ENCODE measurements around the gene RUNDC1.

RUNDC1 gene

DNA sequence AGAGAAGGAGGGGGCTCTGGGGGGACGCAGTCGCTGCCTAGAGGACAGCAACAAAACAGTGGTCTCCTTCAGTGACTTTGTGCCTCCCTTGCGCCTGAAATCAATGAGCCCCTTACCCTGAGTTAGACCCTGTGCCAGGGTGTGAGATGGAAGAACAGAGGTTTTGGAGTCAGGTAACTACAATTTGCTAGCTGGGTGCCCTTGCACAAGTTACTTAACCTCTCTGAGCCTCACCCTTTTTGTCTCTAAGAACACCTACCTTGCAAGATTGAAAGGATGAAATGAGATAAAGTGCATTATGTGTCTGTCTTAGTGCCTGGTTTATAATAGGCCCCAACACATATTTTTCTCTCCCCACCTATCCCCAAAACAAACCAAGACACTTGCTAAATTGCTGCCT lies 54.5 kb downstream of the RUNDC1 start:
- Histone ChIP-seq H3K9ac (peak overlapping the region in 2 of 11 experiments; percentile 26 to 35; a peak in 2 of 22 replicates), H3K27me3 (no peaks in the 10 kb centered on the region), H3K4me3 (no peak overlapping the region), H3K4me1 (peaks cover 4 to 25% (median 20%) of the 10 kb centered on the region in 10 experiments; a peak in 14 of 20 replicates), H4K20me1 (peaks cover 0 to 4% (median 0%) of the 10 kb centered on the region in 11 experiments; a peak in 1 of 22 replicates), H3K9me3 (replicated peaks in 1 of 11) (no peaks in the 10 kb centered on the region), H3K4me2 (peak overlapping the region in 8 of 11 experiments; percentile 2 to 58 (median 28); a peak in 10 of 22 replicates), H3K27ac (no peak overlapping the region), H3K36me3 (no peaks in the 10 kb centered on the region; a peak in 1 of 22 replicates)
- TF ChIP-seq Cebpa-rat (IDR thresholded peaks at IDR 0.05) = no peak

DNA sequence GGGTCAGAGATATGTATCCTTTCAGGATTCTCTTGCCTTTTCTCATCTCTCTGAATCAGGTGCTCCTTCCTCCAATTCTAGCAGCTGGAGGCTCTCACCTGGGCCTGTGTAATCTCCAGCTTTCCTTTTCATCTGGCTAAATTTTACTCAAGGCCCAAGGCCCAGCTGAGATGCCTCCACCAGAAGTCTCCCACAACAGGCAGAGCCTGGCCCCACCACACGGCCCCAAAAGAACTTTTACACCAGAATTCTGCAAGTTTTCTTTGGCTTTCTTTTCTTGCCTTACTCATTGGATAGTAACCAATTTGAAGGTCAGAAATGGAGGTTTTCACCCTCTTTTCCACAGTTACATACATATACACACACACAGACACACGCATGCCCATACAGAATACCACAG lies 59.3 kb downstream of the RUNDC1 start:
- Histone ChIP-seq H4K20me1 (peaks cover 0 to 4% (median 0%) of the 10 kb centered on the region in 11 experiments; a peak in 1 of 22 replicates), H3K4me1 (peaks cover 0 to 5% (median 3%) of the 10 kb centered on the region in 10 experiments; a peak in 14 of 20 replicates), H3K27me3 (no peaks in the 10 kb centered on the region), H3K4me3 (no peak overlapping the region), H3K36me3 (peaks cover 0 to 37% (median 21%) of the 10 kb centered on the region in 11 experiments; a peak in 17 of 22 replicates), H3K27ac (no peak overlapping the region), H3K9me3 (replicated peaks in 1 of 11) (no peaks in the 10 kb centered on the region), H3K4me2 (no peak overlapping the region), H3K9ac (no peak overlapping the region)
- no peak for TF ChIP-seq Cebpa-rat (IDR thresholded peaks at IDR 0.05)

- Histone ChIP-seq H3K4me3 (no peak overlapping the region), H4K20me1 (peaks cover 0 to 4% (median 0%) of the 10 kb centered on the region in 11 experiments; a peak in 1 of 22 replicates), H3K27ac (no peak overlapping the region), H3K4me1 (no peaks in the 10 kb centered on the region), H3K27me3 (no peaks in the 10 kb centered on the region), H3K36me3 (peaks cover 0 to 47% (median 31%) of the 10 kb centered on the region in 11 experiments; a peak in 19 of 22 replicates), H3K9ac (no peak overlapping the region), H3K9me3 (replicated peaks in 1 of 11) (no peaks in the 10 kb centered on the region), H3K4me2 (no peak overlapping the region)
- TF ChIP-seq Cebpa-rat (IDR thresholded peaks at IDR 0.05) = no peak
Observed at GRCh38 chr17:43040655-43041054, 60.3 kb downstream of the RUNDC1 start.

DNA sequence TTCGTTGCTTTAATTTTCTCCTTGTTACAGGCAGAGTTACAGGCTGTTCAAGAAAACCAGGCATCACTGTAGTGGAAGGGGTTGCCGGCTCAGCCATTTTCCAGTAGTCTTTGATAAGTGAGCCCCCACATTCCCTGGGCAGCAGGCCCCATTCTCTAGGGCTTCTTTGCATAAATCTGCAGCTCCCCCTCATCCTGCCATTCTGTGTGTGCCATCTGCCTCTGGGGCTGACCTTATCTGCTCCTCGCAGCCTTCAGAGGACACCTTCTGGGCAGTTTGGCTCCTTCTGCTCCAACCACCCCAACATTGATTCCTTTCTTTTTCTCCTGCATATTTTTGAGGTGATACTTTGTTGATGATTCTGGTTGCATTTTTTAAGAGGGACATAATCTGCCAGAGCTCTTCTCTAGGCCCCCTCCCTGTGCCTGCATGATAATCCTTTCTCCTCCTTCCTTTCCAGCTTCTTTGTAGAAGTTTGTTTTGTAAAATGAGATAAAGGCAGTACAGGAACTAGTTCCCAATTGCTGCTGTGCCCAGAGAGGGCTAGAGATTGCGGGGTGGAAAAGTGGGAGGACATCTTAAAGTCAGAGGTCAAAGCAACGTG lies 61.8 kb downstream of the RUNDC1 start:
- Histone ChIP-seq H4K20me1 (no peaks in the 10 kb centered on the region; a peak in 1 of 22 replicates), H3K4me1 (no peaks in the 10 kb centered on the region), H3K4me3 (no peak overlapping the region), H3K36me3 (peaks cover 0 to 61% (median 42%) of the 10 kb centered on the region in 11 experiments; a peak in 19 of 22 replicates), H3K27me3 (no peaks in the 10 kb centered on the region), H3K9me3 (replicated peaks in 1 of 11) (no peaks in the 10 kb centered on the region), H3K4me2 (no peak overlapping the region), H3K9ac (no peak overlapping the region), H3K27ac (no peak overlapping the region)
- no peak for TF ChIP-seq Cebpa-rat (IDR thresholded peaks at IDR 0.05)

All from BLaER1 treated with 17β-estradiol and CSF1 and Interleukin-3, amounts not matched to agents 10 nM and 100 nM (cell line).